NCI-H748 (cell line): ENCODE results near the gene MSI2.

Experiments
- DNase-seq: peaks from one replicate; lab custom pipeline; 2025; ENCODE audit not compliant: unreplicated experiment; lab: John Stamatoyannopoulos, UW

Gene MSI2

GRCh38 chr17:57407287-57408070 is 151.2 kb downstream of the MSI2 start:
- DNase-seq, result peak; percentile 94

- DNase-seq, result peak; percentile 88
Observed at GRCh38 chr17:57408071-57408811, 151.9 kb downstream of the MSI2 start.

- peak; percentile 11 for DNase-seq
Observed at GRCh38 chr17:57410169-57410568, 153.8 kb downstream of the MSI2 start.

GRCh38 chr17:57412520-57413096 is 156.3 kb downstream of the MSI2 start:
- no peak for DNase-seq

- DNase-seq, result no peak
Observed at GRCh38 chr17:57413848-57414651, 157.7 kb downstream of the MSI2 start.

GRCh38 chr17:57415751-57416207 is 159.5 kb downstream of the MSI2 start:
- DNase-seq, result no peak

- no peak for DNase-seq
Observed at GRCh38 chr17:57416369-57416768, 160.0 kb downstream of the MSI2 start.

GRCh38 chr17:57417956-57418355 is 161.6 kb downstream of the MSI2 start:
- DNase-seq, result no peak

- DNase-seq, result no peak
Observed at GRCh38 chr17:57418463-57419246, 162.3 kb downstream of the MSI2 start.

- peak; percentile 76 for DNase-seq
Observed at GRCh38 chr17:57419940-57420550, 163.7 kb downstream of the MSI2 start.

GRCh38 chr17:57420734-57421717 is 164.7 kb downstream of the MSI2 start:
- peak; percentile 98 for DNase-seq

GRCh38 chr17:57422574-57423164 is 166.3 kb downstream of the MSI2 start:
- no peak for DNase-seq

GRCh38 chr17:57423541-57423940 is 167.2 kb downstream of the MSI2 start:
- no peak for DNase-seq

GRCh38 chr17:57424273-57424672 is 167.9 kb downstream of the MSI2 start:
- no peak for DNase-seq

- DNase-seq, result peak; percentile 71
Observed at GRCh38 chr17:57424777-57425188, 168.5 kb downstream of the MSI2 start.

- peak; percentile 94 for DNase-seq
Observed at GRCh38 chr17:57425431-57425830, 169.1 kb downstream of the MSI2 start.

- peak; percentile 47 for DNase-seq
Observed at GRCh38 chr17:57425903-57426880, 169.9 kb downstream of the MSI2 start.
